T-helper 2 cell treated with Interferon-gamma antibody and Interleukin-4, amounts not matched to agents 100 ng/mL and 5 ng/mL, for 36 hours (primary cell): ENCODE results near the gene NEIL1. TPM values are rescaled to one million over a fixed set of nuclear protein-coding genes. Genes with fewer than 3 reads are reported as not detected.
"Not testable (repeated sequence)": the region's sequence is repeated elsewhere in the genome, so short reads cannot be mapped to it uniquely, and the experiment has no call there.

Experiments
- intact Hi-C: fragments of 100-400 bp; cut with micrococcal nuclease; formaldehyde crosslinking; loops from one replicate; pipeline ENCODE4 v1.15.1; 2023
- total RNA-seq: library from RNA; stranded (reverse); gene quantifications from 2 replicates; pipeline ENCODE4 v1.2.3, GENCODE V29; 2022

NEIL1 gene
- total RNA-seq: 1.3 and 2.0 TPM in 2 replicates

GRCh38 chr15:75346796-75347221 is at the start of gene NEIL1:
Gene NEIL1 (plus strand): TSS chr15:75347039. CDS start chr15:75348906, 1,867 bp downstream.
- intact Hi-C loops: no loop called here

- intact Hi-C loops: not testable (repeated sequence)
Measured at GRCh38 chr15:75298541-75299310, 48.1 kb upstream of the NEIL1 start.

- intact Hi-C loops: not testable (repeated sequence)
Measured at GRCh38 chr15:75299311-75299688, 47.5 kb upstream of the NEIL1 start.

- intact Hi-C loops: not testable (repeated sequence)
Measured at GRCh38 chr15:75300026-75300425, 46.8 kb upstream of the NEIL1 start.

GRCh38 chr15:75302318-75302717 is 44.5 kb upstream of the NEIL1 start:
- intact Hi-C loops: no loop called here

GRCh38 chr15:75302753-75303152 is 44.1 kb upstream of the NEIL1 start:
- intact Hi-C loops: not testable (repeated sequence)

- intact Hi-C loops: no loop called here
Measured at GRCh38 chr15:75306188-75306587, 40.7 kb upstream of the NEIL1 start.

- intact Hi-C loops: no loop called here
Measured at GRCh38 chr15:75307778-75308390, 39.0 kb upstream of the NEIL1 start.

GRCh38 chr15:75309711-75310110 is 37.1 kb upstream of the NEIL1 start:
- intact Hi-C loops: no loop called here

GRCh38 chr15:75312548-75312947 is 34.3 kb upstream of the NEIL1 start:
- intact Hi-C loops: not testable (repeated sequence)

GRCh38 chr15:75313116-75313845 is 33.6 kb upstream of the NEIL1 start:
- intact Hi-C loops: no loop called here

- intact Hi-C loops: no loop called here
Measured at GRCh38 chr15:75314552-75315290, 32.1 kb upstream of the NEIL1 start.

GRCh38 chr15:75319231-75319897 is 27.5 kb upstream of the NEIL1 start:
- intact Hi-C loops: not testable (repeated sequence)

- intact Hi-C loops: no loop called here
Measured at GRCh38 chr15:75321711-75322110, 25.1 kb upstream of the NEIL1 start.

- intact Hi-C loops: no loop called here
Measured at GRCh38 chr15:75325922-75326321, 20.9 kb upstream of the NEIL1 start.

- intact Hi-C loops: no loop called here
Measured at GRCh38 chr15:75327005-75327404, 19.8 kb upstream of the NEIL1 start.

- intact Hi-C loops: no loop called here
Measured at GRCh38 chr15:75327491-75327890, 19.3 kb upstream of the NEIL1 start.

- intact Hi-C loops: no loop called here
Measured at GRCh38 chr15:75328493-75329314, 18.1 kb upstream of the NEIL1 start.

- intact Hi-C loops: no loop called here
Measured at GRCh38 chr15:75329571-75329970, 17.3 kb upstream of the NEIL1 start.

GRCh38 chr15:75332093-75332492 is 14.7 kb upstream of the NEIL1 start:
- intact Hi-C loops: not testable (repeated sequence)
